Posterior cingulate gyrus (tissue), 11 donors: ENCODE measurements around the gene DLG2.

Source experiments
- DNase-seq, 10 donors: peaks; one replicate each; pipeline versions ENCODE4 v3.0.0 to v3.0.0-alpha.2; 2020 to 2021; ENCODE audit warnings: mixed read lengths in 3 of 10
- intact Hi-C: fragments of 100-400 bp; cut with DNase I; formaldehyde crosslinking; loops from one replicate; pipeline ENCODE4 v1.15.1; 2023

The DLG2 gene

DNA sequence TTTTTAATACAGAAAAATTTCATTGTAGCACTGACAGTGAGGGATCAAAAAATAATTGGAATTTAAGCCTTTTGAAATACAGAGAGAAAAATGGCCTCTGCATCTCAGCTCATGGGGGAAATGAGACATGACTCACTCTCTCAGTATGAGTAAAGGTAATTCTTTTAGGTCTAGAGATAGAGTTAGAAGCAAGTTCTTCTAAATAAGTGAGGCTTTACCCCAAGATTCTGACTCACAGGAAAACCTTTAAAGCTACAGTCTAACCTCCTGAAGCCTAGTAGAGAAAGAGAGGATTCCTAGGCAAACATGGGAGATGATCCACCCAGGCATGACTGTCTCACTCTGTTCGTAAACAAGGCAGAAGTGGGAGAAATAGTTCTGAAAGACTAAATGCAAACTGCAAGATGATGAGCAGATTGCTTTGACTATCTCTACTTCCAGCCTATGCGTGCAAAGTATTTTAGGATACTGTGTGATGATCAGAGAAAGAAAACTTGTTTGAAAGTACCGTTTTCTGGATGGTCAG lies 1337.7 kb downstream of the DLG2 start:
- DNase-seq = no peak
- intact Hi-C loops = no loop called here

- no peak for DNase-seq
- intact Hi-C loops = loop anchor here (5.0 kb wide), 1 partner anchor 44 kb away; no protein-coding TSS in a partner anchor
Observed at GRCh38 chr11:84273541-84273940, 1353.6 kb downstream of the DLG2 start.

DNA sequence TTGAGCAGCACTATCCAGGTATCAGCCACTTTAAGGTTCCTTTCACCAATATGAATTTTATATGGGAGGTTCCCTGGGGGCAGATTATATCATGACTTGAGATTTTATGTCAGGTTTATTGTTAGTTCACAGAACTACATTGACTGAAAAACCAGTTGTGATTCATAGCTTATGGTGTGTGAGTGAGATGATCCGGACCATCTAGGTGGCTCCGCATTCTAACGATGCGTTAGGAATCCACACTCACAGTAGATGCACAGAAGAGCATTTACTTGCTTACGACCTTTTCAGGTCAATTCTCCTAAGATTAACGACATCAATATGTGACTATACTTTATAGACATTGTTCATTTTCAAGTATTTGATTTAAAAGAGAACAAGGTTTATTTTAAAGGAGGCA lies 1356.7 kb downstream of the DLG2 start:
- no peak for DNase-seq
- intact Hi-C loops = loop anchor here (5.0 kb wide), 1 partner anchor 47 kb away; no protein-coding TSS in a partner anchor

GRCh38 chr11:84264066-84264465 lies 1363.1 kb downstream of the DLG2 start:
- DNase-seq = peak in 5 of 10 donors; percentile 31 to 82 (median 37)
- intact Hi-C loops = loop anchor here (5.0 to 10.0 kb wide), 3 partner anchors 129 to 437 kb away; no protein-coding TSS in a partner anchor

GRCh38 chr11:84261707-84262106 lies 1365.4 kb downstream of the DLG2 start:
- intact Hi-C loops = loop anchor here (5.0 to 10.0 kb wide), 3 partner anchors 127 to 434 kb away; no protein-coding TSS in a partner anchor
- DNase-seq = peak in 1 of 10 donors; percentile 43

DNA sequence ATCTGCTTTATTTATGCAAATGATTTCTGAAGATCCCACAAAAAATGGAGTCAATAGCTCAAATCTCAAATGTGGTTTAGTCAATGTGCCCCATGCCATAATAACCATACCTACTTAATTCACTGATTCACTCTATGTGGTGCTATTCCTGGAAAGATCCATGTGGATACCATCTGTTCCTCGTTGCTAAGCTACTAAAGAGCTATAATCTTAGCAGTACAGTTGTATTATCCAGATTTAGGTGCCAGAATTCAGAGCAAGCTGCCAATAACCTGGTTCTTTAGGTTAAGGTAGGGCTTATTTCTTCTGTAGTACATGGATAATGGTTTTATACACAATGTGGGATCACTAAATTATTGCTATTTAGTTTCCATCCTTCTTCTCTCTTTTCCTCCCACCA lies 1366.3 kb downstream of the DLG2 start:
- intact Hi-C loops = loop anchor here (5.0 to 10.0 kb wide), 3 partner anchors 126 to 434 kb away; no protein-coding TSS in a partner anchor
- DNase-seq = no peak

- intact Hi-C loops = no loop called here
- no peak for DNase-seq
Observed at GRCh38 chr11:84256618-84257017, 1370.5 kb downstream of the DLG2 start.

GRCh38 chr11:84255483-84255882 lies 1371.7 kb downstream of the DLG2 start:
- no peak for DNase-seq
- intact Hi-C loops = no loop called here

- DNase-seq = no peak
Observed at GRCh38 chr11:84250834-84251613, 1376.1 kb downstream of the DLG2 start.

DNA sequence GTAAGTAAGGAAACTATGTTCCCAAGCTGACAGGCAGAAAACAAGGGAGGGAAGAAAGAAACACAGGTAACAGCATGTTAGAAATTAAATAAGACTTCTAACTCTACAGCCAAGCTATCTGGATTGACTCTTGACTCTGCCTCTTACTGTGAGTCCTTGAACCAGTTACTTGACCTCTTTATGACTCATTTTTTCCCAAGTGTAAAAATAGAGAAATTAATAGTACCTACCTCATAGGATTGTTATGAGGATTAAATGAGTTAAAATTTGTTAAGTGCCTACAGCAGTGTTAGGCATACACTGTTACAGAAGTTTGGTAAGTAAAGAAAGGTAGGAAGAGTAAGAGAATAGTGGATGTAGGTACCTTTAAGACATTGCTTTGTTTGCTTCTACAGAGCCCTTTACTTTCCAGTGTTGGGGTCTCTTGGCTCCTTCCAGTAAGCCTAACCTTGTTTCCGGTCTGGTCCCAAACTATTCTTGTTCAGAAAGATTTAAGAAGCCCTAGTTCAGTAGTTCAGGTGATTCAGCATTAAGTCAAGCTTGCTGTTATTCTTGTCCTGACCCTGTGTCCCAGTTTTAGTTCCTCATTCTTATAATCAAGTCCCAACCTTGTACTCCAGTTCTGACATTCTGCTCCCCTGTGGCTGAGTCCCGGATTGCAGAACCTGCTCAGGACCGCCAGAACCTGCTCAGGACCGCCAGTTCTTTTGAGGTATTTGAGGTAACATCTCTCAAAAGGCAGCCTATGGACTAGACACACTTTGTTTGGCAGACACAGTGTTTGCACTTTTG lies 1377.6 kb downstream of the DLG2 start:
- intact Hi-C loops = no loop called here
- no peak for DNase-seq

More at GRCh38 chr11:84250834-84251613, 1376.1 kb downstream of the DLG2 start:
- intact Hi-C loops = no loop called here

GRCh38 chr11:84247926-84248325 lies 1379.2 kb downstream of the DLG2 start:
- no peak for DNase-seq
- intact Hi-C loops = no loop called here

DNA sequence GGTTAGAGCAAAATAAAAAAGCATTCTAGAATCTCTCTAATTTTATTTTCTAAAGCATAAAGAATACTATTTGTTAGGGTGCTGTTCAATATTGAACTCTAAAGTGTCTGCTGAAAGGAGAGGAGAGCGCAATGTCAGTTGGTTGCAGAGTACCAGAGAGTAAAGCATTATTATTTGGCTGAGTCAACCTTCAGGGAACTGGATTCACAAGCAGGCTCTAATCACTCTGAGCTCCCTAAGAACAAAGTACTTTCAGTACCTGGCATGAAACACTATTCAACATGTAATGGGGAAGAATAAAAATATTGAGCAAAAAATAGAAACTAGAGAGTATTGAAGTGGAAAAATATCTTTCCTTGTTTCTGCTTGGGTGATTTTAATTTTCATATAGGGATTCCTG lies 1380.0 kb downstream of the DLG2 start:
- intact Hi-C loops = no loop called here
- no peak for DNase-seq

GRCh38 chr11:84243629-84244263 lies 1383.4 kb downstream of the DLG2 start:
- intact Hi-C loops = no loop called here
- no peak for DNase-seq

DNA sequence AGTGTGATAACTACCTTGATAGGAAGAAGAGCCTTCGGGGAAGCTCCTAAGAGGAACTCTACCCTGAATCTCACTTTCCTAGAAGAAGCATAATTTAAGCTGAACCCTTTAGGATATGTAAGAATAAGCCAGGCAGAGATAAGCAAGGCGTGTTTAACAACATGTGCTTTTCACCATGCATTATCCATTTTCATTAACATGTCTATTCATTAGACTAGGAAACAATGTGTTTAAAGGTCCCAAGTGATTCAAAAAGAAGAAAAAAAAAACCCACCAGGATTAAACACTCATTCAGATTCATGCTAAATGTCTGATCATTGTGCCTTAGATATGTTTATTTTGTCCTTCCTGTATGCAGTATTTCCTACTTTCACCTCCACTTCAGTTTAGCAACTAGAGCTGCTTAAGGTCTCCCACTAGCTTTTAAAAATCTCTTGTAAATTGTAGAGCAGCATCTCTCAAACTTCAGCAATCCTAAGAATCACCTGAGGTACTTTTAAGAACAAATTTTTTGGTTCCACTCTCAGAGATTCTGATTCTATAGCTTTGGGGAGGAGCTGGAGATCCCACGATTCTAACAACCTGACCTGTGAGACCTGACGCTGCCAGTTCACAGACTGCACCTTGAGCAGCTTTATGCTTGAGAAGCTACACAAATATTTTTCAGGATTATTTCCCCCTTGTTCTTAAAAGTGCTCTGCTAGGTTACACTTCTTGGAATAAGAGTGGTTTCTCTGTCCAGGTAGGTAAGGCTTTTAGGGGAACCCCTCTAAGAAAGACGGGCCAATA lies 1385.6 kb downstream of the DLG2 start:
- intact Hi-C loops = no loop called here

DNA sequence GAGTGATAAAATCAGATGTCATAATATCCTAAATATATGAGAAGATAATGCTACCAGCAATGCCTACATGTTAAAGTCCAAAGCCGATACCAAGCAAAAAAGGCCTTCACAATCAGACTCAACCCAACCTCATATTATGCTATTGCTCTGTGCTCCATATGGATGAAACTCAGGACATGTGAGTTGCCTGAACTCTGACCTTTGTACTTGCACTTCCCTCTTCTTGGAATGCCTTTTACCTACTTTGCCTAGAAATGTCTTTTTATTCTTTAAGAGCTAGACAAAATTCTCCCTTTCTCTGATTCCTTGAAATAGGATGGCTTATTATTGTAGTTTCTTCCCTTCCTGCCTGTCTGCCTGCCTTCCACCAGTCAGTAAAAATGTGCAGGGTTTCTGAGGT lies 1386.3 kb downstream of the DLG2 start:
- intact Hi-C loops = no loop called here
- DNase-seq = no peak

More for the DNA sequence above, 1385.6 kb downstream of the DLG2 start:
- no peak for DNase-seq

GRCh38 chr11:84236436-84236835 lies 1390.7 kb downstream of the DLG2 start:
- no peak for DNase-seq
- intact Hi-C loops = no loop called here

- DNase-seq = no peak
- intact Hi-C loops = no loop called here
Observed at GRCh38 chr11:84234462-84235202, 1392.5 kb downstream of the DLG2 start.

GRCh38 chr11:84234011-84234410 lies 1393.1 kb downstream of the DLG2 start:
- no peak for DNase-seq
- intact Hi-C loops = no loop called here

DNA sequence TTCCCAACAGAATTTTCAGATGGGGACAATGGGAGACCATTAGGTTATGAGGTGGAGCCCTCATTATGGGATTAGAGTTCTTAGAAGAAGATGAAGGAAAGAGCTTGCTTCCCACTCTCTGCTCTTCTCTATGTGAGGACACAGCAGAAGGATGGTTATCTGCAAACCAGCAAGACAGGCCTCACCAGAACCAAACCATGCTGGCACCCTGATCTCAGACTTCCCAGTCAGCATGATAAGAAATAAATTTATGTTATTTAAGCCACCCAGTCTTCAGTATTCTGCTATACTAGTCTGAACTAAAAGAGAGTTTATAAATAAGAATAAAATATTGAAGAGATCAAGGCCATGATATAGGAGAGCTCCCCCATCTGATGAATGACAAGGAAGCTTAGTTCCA lies 1394.6 kb downstream of the DLG2 start:
- intact Hi-C loops = no loop called here
- DNase-seq = no peak
